ENCODE measurements around the gene SNRNP200. TPM values are rescaled to one million over a fixed set of nuclear protein-coding genes. Genes with fewer than 3 reads are reported as not detected.
A peak's percentile ranks its signal among the peaks of the same experiment; 100 is the strongest.

Gene SNRNP200
- total RNA-seq, 1 donor from 2014 or later: 136 TPM

DNA sequence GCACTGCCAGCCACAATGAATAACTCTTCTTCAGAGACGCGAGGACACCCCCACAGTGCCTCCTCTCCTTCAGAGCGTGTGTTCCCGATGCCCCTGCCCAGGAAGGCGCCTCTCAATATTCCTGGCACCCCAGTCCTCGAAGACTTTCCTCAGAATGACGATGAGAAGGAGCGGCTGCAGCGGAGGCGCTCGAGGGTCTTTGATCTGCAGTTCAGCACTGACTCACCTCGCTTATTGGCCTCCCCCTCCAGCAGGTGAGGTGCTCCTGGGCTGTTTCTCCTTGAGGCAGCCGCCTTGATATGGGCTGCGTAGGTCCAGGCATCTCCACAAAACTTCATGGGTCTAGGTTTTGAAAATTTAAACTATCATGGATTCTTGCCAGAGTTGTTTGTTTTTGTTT is 36.3 kb upstream of the SNRNP200 start:
- Mint-ChIP-seq H3K9me3 (ENCODE audit: unreplicated experiment) (peaks cover 2% of the 10 kb centered on the region), H3K27ac (ENCODE audit: unreplicated experiment) (no peak overlapping the region), H3K27me3 (ENCODE audit: unreplicated experiment) (peaks cover 3% of the 10 kb centered on the region), H3K36me3 (ENCODE audit: unreplicated experiment) (no peaks in the 10 kb centered on the region), H3K4me3 (ENCODE audit: unreplicated experiment) (no peak overlapping the region), H3K4me1 (ENCODE audit: low read depth, unreplicated experiment) (no peaks in the 10 kb centered on the region)
- DNase-seq: no peak
- TF ChIP-seq, protein P1, sequence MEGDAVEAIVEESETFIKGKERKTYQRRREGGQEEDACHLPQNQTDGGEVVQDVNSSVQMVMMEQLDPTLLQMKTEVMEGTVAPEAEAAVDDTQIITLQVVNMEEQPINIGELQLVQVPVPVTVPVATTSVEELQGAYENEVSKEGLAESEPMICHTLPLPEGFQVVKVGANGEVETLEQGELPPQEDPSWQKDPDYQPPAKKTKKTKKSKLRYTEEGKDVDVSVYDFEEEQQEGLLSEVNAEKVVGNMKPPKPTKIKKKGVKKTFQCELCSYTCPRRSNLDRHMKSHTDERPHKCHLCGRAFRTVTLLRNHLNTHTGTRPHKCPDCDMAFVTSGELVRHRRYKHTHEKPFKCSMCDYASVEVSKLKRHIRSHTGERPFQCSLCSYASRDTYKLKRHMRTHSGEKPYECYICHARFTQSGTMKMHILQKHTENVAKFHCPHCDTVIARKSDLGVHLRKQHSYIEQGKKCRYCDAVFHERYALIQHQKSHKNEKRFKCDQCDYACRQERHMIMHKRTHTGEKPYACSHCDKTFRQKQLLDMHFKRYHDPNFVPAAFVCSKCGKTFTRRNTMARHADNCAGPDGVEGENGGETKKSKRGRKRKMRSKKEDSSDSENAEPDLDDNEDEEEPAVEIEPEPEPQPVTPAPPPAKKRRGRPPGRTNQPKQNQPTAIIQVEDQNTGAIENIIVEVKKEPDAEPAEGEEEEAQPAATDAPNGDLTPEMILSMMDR (IDR thresholded peaks at IDR 0.05; ENCODE audit: partially characterized antibody, unreplicated experiment): no peak

DNA sequence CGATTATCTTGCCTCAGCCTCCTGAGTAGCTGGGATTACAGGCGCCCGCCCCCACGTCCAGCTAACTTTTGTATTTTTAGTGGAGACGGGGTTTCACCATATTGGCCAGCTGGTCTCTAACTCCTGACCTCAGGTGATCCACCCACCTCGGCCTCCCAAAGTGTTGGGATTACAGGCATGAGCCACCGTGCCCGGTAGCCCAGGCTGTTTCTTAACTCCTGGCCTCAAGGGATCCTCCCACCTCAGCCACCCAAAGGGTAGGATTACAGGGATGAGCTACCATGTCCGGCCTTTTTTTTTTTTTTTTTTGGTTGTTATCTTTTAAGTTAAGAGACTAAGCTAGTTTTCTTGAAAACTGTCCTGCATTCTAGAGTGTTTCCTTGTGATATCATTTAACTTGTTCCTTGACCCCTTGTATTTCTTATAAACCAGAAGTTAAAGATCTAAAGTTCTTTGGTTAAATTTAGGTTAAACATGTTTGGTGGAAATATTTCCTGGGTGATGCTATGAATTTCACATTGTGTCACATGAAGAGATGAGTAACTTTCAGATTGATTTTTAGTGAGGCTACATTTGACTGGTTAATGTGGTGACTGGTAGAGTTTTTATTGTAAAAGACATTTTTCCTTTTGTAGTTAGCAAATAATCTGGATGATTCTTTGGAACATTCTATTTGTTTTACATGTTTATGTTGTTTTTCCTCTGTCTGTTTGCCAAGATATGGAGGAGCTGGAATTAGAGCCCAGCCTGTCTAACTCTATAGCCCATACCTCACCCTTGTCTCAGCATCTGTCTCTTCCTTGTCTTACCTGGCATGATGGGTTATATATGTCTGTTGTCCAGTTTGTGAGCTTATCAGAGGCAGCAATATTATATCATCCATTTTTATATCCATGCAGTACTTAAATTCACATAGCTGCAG is 35.4 kb upstream of the SNRNP200 start:
- Mint-ChIP-seq H3K4me1 (ENCODE audit: low read depth, unreplicated experiment) (peaks cover 6% of the 10 kb centered on the region), H3K4me3 (ENCODE audit: unreplicated experiment) (no peak overlapping the region), H3K9me3 (ENCODE audit: unreplicated experiment) (peaks cover 5% of the 10 kb centered on the region), H3K27ac (ENCODE audit: unreplicated experiment) (no peak overlapping the region), H3K36me3 (ENCODE audit: unreplicated experiment) (no peaks in the 10 kb centered on the region), H3K27me3 (ENCODE audit: unreplicated experiment) (peaks cover 3% of the 10 kb centered on the region)
- no peak for DNase-seq
- TF ChIP-seq, protein P1 (IDR thresholded peaks at IDR 0.05; ENCODE audit: partially characterized antibody, unreplicated experiment): no peak

DNA sequence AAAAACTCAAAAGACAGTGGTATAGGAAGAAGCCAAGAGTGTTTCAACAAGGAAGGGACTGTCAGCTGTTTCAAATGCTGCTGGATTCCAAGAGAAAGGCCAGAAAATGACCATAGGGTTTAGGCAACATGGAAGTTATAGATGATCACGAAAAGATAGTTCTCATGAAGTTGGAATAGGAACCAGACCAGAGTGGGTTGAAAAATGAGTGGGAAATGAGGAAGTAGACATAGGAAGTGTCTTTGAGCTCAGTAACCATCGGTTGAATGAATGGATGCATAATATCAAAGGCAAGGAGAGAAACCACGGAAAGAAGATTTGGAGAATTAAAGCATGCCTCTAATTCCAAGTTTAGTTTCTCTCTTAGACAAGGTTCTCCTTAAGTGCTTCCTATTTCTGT is 31.5 kb upstream of the SNRNP200 start:
- Mint-ChIP-seq H3K27me3 (ENCODE audit: unreplicated experiment) (peaks cover 3% of the 10 kb centered on the region), H3K4me1 (ENCODE audit: low read depth, unreplicated experiment) (peaks cover 8% of the 10 kb centered on the region), H3K4me3 (ENCODE audit: unreplicated experiment) (peak overlapping the region; percentile 4), H3K9me3 (ENCODE audit: unreplicated experiment) (peaks cover 5% of the 10 kb centered on the region), H3K27ac (ENCODE audit: unreplicated experiment) (no peak overlapping the region), H3K36me3 (ENCODE audit: unreplicated experiment) (no peaks in the 10 kb centered on the region)
- DNase-seq: no peak
- TF ChIP-seq, protein P1 (IDR thresholded peaks at IDR 0.05; ENCODE audit: partially characterized antibody, unreplicated experiment): no peak

DNA sequence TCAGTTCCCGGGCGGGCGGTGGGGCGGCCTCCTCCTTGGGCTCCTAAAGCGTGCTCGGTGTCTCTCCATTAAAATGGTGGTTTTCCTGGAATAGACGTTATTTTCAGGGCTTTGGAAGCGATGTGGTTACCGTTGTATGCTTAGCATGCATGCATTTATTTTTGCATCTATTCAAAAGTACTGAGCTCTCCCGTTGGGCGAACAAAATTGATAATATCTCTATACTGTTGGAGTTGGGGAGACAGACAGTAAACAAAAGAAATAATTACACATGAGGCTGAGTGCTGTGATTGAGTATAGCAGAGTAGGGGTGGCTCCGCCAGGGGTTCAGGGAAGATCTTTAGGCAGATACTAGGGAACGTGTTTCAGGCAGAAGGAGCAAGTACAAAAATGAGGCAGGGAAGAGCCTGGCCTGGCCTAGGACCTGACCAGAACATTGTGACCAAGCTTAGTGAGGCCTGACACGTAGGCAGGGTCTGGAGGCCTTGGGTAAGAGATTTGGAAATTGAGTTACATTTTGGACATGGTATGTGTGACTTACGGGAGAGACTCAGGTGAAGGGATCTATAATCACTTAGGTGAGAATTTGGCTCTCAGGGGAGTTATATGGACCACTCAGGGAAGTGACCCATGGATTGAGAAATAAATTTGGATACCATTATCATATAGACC is 30.9 kb upstream of the SNRNP200 start:
- H3K9me3 Mint-ChIP-seq (ENCODE audit: unreplicated experiment): peaks cover 5% of the 10 kb centered on the region
- peak overlapping the region; percentile 83 for H3K27ac Mint-ChIP-seq (ENCODE audit: unreplicated experiment)
- peak overlapping the region; percentile 90 for H3K4me3 Mint-ChIP-seq (ENCODE audit: unreplicated experiment)
- H3K36me3 Mint-ChIP-seq (ENCODE audit: unreplicated experiment): no peaks in the 10 kb centered on the region
- TF ChIP-seq, protein P1 (IDR thresholded peaks at IDR 0.05; ENCODE audit: partially characterized antibody, unreplicated experiment): no peak
- peaks cover 3% of the 10 kb centered on the region for H3K27me3 Mint-ChIP-seq (ENCODE audit: unreplicated experiment)
- H3K4me1 Mint-ChIP-seq (ENCODE audit: low read depth, unreplicated experiment): peaks cover 8% of the 10 kb centered on the region
- DNase-seq: no peak

DNA sequence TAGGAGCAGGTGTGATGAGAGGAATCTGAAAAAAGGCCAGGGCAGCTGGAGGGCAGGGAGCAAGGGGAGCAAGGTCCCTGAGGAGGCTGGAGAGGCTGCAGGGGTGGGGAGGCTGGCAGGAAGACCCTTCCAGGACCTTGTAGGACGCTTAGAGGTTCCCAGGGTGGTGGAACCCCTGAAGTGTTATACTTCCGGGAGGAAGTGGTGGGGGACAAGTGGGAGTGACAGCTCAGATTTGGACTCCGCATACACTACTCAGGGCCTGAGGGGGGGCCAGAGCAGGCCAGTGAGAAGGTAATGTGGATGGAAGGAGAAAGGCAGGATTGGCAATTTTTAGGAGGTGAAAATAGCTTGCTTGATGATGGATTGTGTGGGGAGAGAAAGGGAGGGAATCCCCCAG is 28.4 kb upstream of the SNRNP200 start:
- TF ChIP-seq, protein P1 (IDR thresholded peaks at IDR 0.05; ENCODE audit: partially characterized antibody, unreplicated experiment): no peak
- H3K36me3 Mint-ChIP-seq (ENCODE audit: unreplicated experiment): no peaks in the 10 kb centered on the region
- no peak overlapping the region for H3K27ac Mint-ChIP-seq (ENCODE audit: unreplicated experiment)

More for the DNA sequence above, 28.4 kb upstream of the SNRNP200 start:
- Mint-ChIP-seq H3K4me3 (ENCODE audit: unreplicated experiment) (no peak overlapping the region), H3K27me3 (ENCODE audit: unreplicated experiment) (peaks cover 3% of the 10 kb centered on the region), H3K4me1 (ENCODE audit: low read depth, unreplicated experiment) (peaks cover 8% of the 10 kb centered on the region), H3K9me3 (ENCODE audit: unreplicated experiment) (peaks cover 3% of the 10 kb centered on the region)
- no peak for DNase-seq
